Stimulated activated CD4-positive, alpha-beta T cell treated with anti-CD3 and anti-CD28 coated beads, TNF-alpha, amount 100 ng/mL, for 4 hours (primary cell): ENCODE results near the gene TIMP3.

Experiments used
- DNase-seq, 3 experiments: peaks; one replicate each; pipeline ENCODE4 v3.0.0-alpha.2; 2020; ENCODE audit warnings: low read depth in 3 of 3

The TIMP3 gene

GRCh38 chr22:32829451-32829851, 27.9 kb downstream of the TIMP3 start:
- DNase-seq, result no peak

- DNase-seq, result no peak
Observed at GRCh38 chr22:32830473-32830872, 29.0 kb downstream of the TIMP3 start.

- no peak for DNase-seq
Observed at GRCh38 chr22:32830957-32831356, 29.5 kb downstream of the TIMP3 start.

GRCh38 chr22:32831584-32831983, 30.1 kb downstream of the TIMP3 start:
- no peak for DNase-seq

- no peak for DNase-seq
Observed at GRCh38 chr22:32832174-32832573, 30.7 kb downstream of the TIMP3 start.

- DNase-seq, result no peak
Observed at GRCh38 chr22:32836280-32837123, 35.0 kb downstream of the TIMP3 start.

- DNase-seq, result no peak
Observed at GRCh38 chr22:32837142-32837541, 35.6 kb downstream of the TIMP3 start.

GRCh38 chr22:32837803-32838202, 36.3 kb downstream of the TIMP3 start:
- DNase-seq, result no peak

GRCh38 chr22:32839831-32840584, 38.5 kb downstream of the TIMP3 start:
- DNase-seq, result no peak

- no peak for DNase-seq
Observed at GRCh38 chr22:32841175-32841574, 39.7 kb downstream of the TIMP3 start.

GRCh38 chr22:32842486-32842885, 41.0 kb downstream of the TIMP3 start:
- no peak for DNase-seq

GRCh38 chr22:32843300-32843699, 41.8 kb downstream of the TIMP3 start:
- no peak for DNase-seq

- no peak for DNase-seq
Observed at GRCh38 chr22:32844251-32844650, 42.7 kb downstream of the TIMP3 start.

- no peak for DNase-seq
Observed at GRCh38 chr22:32846780-32847491, 45.4 kb downstream of the TIMP3 start.

GRCh38 chr22:32848226-32848625, 46.7 kb downstream of the TIMP3 start:
- DNase-seq, result no peak

GRCh38 chr22:32849501-32849900, 48.0 kb downstream of the TIMP3 start:
- no peak for DNase-seq

- no peak for DNase-seq
Observed at GRCh38 chr22:32850157-32850556, 48.7 kb downstream of the TIMP3 start.

- no peak for DNase-seq
Observed at GRCh38 chr22:32850591-32851517, 49.3 kb downstream of the TIMP3 start.

GRCh38 chr22:32852395-32853251, 51.1 kb downstream of the TIMP3 start:
- DNase-seq, result no peak

GRCh38 chr22:32853662-32854061, 52.2 kb downstream of the TIMP3 start:
- DNase-seq, result no peak
